Measurements from ENCODE around the gene CYP24A1. TPM values are rescaled to one million over a fixed set of nuclear protein-coding genes. Genes with fewer than 3 reads are reported as not detected.

Gene CYP24A1
- total RNA-seq, 1 donor from 2014 or later, result 23.6 TPM

DNA sequence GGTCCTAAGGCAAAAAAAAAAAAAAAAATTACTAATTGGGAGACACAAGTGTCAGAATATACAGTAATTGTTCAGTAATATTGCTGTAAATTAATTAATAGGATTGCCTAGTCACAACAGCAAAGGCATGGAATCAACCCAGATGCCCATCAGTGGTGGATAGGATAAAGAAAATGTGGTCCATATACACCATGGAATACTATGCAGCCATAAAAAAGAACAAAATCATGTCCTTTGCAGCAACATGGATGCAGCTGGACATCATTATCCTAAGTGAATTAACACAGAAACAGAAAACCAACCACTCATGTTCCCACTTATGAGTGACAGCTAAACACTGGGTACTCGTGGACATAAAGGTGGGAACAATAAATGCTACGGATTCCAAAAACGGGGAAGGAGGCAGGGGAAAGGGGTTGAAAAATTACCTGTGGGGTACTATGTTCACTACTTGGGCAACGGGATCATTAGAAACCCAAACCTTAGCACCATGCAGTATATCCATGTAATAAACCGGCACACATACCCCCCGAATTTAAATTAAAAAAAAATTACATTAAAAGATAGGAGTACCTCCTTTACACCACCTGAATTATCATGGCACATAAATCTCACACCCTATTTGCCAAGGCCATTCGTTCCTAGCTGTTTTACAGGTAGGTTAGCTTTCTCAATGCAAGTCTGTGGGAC lies 33.4 kb upstream of the CYP24A1 start:
- peak overlapping the region; percentile 98 for H3K4me3 Mint-ChIP-seq
- peaks cover 27% of the 10 kb centered on the region for H3K4me1 Mint-ChIP-seq
- H3K9me3 Mint-ChIP-seq, result no peaks in the 10 kb centered on the region
- peak overlapping the region; percentile 100 for H3K27ac Mint-ChIP-seq
- no peaks in the 10 kb centered on the region for H3K27me3 Mint-ChIP-seq (ENCODE audit: low read depth)
- DNase-seq (ENCODE audit: low spot score in 2 of 2, unreplicated experiment in 2 of 2), result no peak
- TF ChIP-seq, protein P1, sequence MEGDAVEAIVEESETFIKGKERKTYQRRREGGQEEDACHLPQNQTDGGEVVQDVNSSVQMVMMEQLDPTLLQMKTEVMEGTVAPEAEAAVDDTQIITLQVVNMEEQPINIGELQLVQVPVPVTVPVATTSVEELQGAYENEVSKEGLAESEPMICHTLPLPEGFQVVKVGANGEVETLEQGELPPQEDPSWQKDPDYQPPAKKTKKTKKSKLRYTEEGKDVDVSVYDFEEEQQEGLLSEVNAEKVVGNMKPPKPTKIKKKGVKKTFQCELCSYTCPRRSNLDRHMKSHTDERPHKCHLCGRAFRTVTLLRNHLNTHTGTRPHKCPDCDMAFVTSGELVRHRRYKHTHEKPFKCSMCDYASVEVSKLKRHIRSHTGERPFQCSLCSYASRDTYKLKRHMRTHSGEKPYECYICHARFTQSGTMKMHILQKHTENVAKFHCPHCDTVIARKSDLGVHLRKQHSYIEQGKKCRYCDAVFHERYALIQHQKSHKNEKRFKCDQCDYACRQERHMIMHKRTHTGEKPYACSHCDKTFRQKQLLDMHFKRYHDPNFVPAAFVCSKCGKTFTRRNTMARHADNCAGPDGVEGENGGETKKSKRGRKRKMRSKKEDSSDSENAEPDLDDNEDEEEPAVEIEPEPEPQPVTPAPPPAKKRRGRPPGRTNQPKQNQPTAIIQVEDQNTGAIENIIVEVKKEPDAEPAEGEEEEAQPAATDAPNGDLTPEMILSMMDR (IDR thresholded peaks at IDR 0.05; ENCODE audit: unreplicated experiment), result no peak
- peaks cover 6% of the 10 kb centered on the region for H3K36me3 Mint-ChIP-seq

DNA sequence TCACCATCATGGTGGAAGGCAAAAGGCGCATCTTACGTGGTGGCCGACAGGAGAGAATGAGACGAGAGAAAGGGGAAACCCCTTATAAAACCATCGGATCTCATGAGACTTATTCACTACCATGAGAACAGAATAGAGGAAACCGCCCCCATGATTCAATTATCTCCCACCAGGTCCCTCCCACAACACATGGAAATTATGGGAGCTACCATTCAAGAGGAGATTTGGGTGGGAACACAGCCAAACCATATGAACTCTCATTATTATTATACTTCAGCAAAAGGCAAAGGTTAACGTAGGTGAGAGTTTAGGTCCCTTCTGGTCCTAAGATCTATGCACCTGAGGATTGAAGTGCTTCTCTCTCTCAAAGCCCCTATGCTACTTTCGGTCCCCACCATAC lies 31.7 kb upstream of the CYP24A1 start:
- Mint-ChIP-seq H3K27ac (peak overlapping the region; percentile 32), H3K4me3 (no peak overlapping the region)

DNA sequence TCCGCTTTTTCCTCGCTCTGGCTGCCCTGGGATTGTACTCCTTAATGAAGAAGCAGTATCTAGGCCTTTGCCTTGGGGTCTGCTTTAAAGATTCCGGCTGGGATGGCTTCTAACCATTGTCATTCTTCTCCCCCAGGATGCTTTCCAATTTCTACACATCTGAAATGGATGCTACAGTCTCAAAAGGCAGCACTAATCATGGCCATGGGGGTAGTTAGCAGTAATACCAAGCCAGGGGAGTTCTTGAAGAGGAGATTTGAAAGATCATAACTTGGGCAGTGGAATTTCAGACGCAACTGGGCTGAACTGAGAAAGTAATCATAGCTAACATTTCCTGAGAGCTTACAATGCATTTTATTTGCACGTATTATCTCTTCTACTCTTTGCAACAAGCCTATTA lies 30.7 kb upstream of the CYP24A1 start:
- DNase-seq (ENCODE audit: low spot score in 2 of 2, unreplicated experiment in 2 of 2), result no peak
- Mint-ChIP-seq H3K9me3 (no peaks in the 10 kb centered on the region), H3K27ac (no peak overlapping the region), H3K4me3 (no peak overlapping the region), H3K36me3 (no peaks in the 10 kb centered on the region), H3K27me3 (ENCODE audit: low read depth) (no peaks in the 10 kb centered on the region), H3K4me1 (peaks cover 21% of the 10 kb centered on the region)
- TF ChIP-seq, protein P1 (IDR thresholded peaks at IDR 0.05; ENCODE audit: unreplicated experiment), result no peak

More for the DNA sequence above, 31.7 kb upstream of the CYP24A1 start:
- TF ChIP-seq, protein P1 (IDR thresholded peaks at IDR 0.05; ENCODE audit: unreplicated experiment), result no peak
- Mint-ChIP-seq H3K4me1 (peaks cover 29% of the 10 kb centered on the region), H3K9me3 (no peaks in the 10 kb centered on the region), H3K36me3 (peaks cover under 1% of the 10 kb centered on the region), H3K27me3 (ENCODE audit: low read depth) (no peaks in the 10 kb centered on the region)
- no peak for DNase-seq (ENCODE audit: low spot score in 2 of 2, unreplicated experiment in 2 of 2)

DNA sequence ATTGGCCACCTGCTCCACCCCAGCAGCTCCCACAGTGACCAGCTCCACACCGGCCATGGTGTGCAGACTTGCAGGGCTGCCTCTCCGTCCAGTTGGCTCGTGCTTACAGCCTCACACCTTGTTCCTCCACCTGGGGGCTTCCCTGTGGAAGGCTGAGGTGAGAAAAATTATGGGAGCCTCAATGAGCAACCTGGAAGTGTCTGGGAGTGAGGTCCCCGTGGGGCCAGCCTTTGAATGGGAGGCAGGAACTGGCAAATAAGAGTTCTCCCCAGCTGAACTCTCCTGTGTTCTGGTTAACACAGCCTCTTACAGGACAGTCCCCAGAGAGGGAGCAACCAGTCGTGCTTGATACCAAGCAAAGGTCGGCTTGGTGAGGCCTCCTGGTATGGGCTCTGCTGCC lies 30.3 kb upstream of the CYP24A1 start:
- H3K27ac Mint-ChIP-seq, result no peak overlapping the region
- H3K4me1 Mint-ChIP-seq, result peaks cover 17% of the 10 kb centered on the region
- no peaks in the 10 kb centered on the region for H3K27me3 Mint-ChIP-seq (ENCODE audit: low read depth)
- DNase-seq (ENCODE audit: low spot score in 2 of 2, unreplicated experiment in 2 of 2), result no peak
- TF ChIP-seq, protein P1 (IDR thresholded peaks at IDR 0.05; ENCODE audit: unreplicated experiment), result no peak
- no peak overlapping the region for H3K4me3 Mint-ChIP-seq
- H3K9me3 Mint-ChIP-seq, result no peaks in the 10 kb centered on the region
- H3K36me3 Mint-ChIP-seq, result no peaks in the 10 kb centered on the region

DNA sequence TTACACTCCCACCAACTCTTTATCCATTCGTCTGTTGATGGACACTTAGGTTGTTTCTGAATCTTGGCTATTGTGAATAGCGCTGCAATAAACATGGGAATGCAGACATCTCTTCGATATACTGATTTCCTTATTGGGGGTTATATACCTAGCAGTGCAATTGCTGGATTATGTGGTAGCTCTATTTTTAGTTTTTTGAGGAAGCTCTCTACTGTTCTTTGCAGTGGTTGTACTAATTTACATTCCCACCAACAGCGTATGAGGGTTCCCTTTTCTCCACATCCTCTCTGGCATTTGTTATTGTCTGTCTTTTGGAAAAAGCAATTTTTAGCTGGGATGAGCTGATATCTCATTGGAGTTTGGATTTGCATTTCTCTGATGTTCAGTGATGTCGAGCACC lies 29.5 kb upstream of the CYP24A1 start:
- DNase-seq (ENCODE audit: low spot score in 2 of 2, unreplicated experiment in 2 of 2), result no peak

More for the DNA sequence above, 29.5 kb upstream of the CYP24A1 start:
- Mint-ChIP-seq H3K27ac (no peak overlapping the region), H3K4me3 (no peak overlapping the region), H3K9me3 (no peaks in the 10 kb centered on the region), H3K4me1 (peaks cover 11% of the 10 kb centered on the region), H3K36me3 (no peaks in the 10 kb centered on the region), H3K27me3 (ENCODE audit: low read depth) (no peaks in the 10 kb centered on the region)
- TF ChIP-seq, protein P1 (IDR thresholded peaks at IDR 0.05; ENCODE audit: unreplicated experiment), result no peak
